HepG2 (cell line): ENCODE results near the gene RCBTB2. TPM values are rescaled to one million over a fixed set of nuclear protein-coding genes. Genes with fewer than 3 reads are reported as not detected.
"Not testable (repeated sequence)": the region's sequence is repeated elsewhere in the genome, so short reads cannot be mapped to it uniquely, and the experiment has no call there.

Experiments
- ATAC-seq: fragments of 200-7000 bp; cut with Tn5 transposase; 3 replicates; pipeline ENCODE4 v1.9.1; 2020; ENCODE audit warnings: mild to moderate bottlenecking, moderate library complexity
- BruUV-seq: library from RNA; stranded (reverse); fragments of 400-500 nt; replicated peaks from 2 replicates; lab custom pipeline; 2021; lab: Mats Ljungman, UMichigan
- CTCF ChIA-PET: fragments of 300-600 bp; formaldehyde crosslinking; extraction: SDS; loops from one replicate; lab custom pipeline; 2021; ENCODE audit warnings: low total read pairs, inconsistent platforms, low intra/inter-chr PET ratio; lab: Yijun Ruan, JAX
- POLR2A ChIA-PET: fragments of 350-600 bp; sonication (Branson Sonifier 250); formaldehyde crosslinking; loops from one replicate; lab custom pipeline; 2020; ENCODE audit warnings: antibody characterized with exemption, inconsistent platforms; lab: Yijun Ruan, JAX
- DNase-seq: peaks from one replicate; pipeline ENCODE4 v3.0.0-alpha.2; 2015; ENCODE audit warnings: low spot score
- FAIRE-seq: peaks from 3 replicates; lab custom pipeline; 2011; peaks lifted over from hg19 to GRCh38; lab: Jason Lieb, UNC
- H2AFZ ChIP-seq: one replicate; pipeline ENCODE4 v1.6.1; 2011; ENCODE audit warnings: low read length, inconsistent platforms
- H3K27ac ChIP-seq: fragments of 300-600 bp; 3 replicates; pipeline ENCODE4 v1.8.0; 2011; ENCODE audit warnings: mixed run types, mild to moderate bottlenecking, mixed read lengths, low read length, inconsistent platforms; ENCODE audit not compliant: insufficient read depth; ENCODE audit errors: extremely low read length
- H3K27me3 ChIP-seq, 2 experiments: fragments of 200-600 bp in 1 of 2; 2 replicates in 1 of 2; 3 replicates in 1 of 2; pipeline versions ENCODE4 v1.6.0 to v1.8.0; 2011; ENCODE audit warnings: low read length in 2 of 2, mild to moderate bottlenecking in 2 of 2, moderate library complexity in 2 of 2, inconsistent platforms in 1 of 2; ENCODE audit not compliant: insufficient read depth in 2 of 2, control insufficient read depth in 1 of 2
- H3K36me3 ChIP-seq, 2 experiments: fragments of 200-600 bp in 1 of 2; replicated peaks in 1 of 2; 2 replicates in 1 of 2; 3 replicates in 1 of 2; pipeline versions ENCODE4 v1.5.1 to v1.8.0; 2011; ENCODE audit warnings: low read length in 2 of 2, inconsistent platforms in 1 of 2; ENCODE audit not compliant: insufficient read depth in 2 of 2, control insufficient read depth in 1 of 2
- H3K4me1 ChIP-seq: 2 replicates; pipeline ENCODE4 v1.5.1; 2012; ENCODE audit warnings: low read length, inconsistent platforms; ENCODE audit not compliant: insufficient read depth
- H3K4me2 ChIP-seq: 2 replicates; pipeline ENCODE4 v1.6.0; 2011; ENCODE audit warnings: low read depth, low read length, inconsistent platforms
- H3K4me3 ChIP-seq, 3 experiments: fragments of 200-600 bp in 1 of 3; sonication (generic), shearing (Covaris generic) in 1 of 3; replicated peaks in 1 of 3; 2 replicates each; pipeline ENCODE4 v1.5.1; 2011 to 2016; ENCODE audit warnings: low read length in 3 of 3, inconsistent platforms in 2 of 3, low read depth in 2 of 3, mild to moderate bottlenecking in 2 of 3, control low read depth in 1 of 3, mixed read lengths in 1 of 3; ENCODE audit not compliant: insufficient read depth in 1 of 3
- H3K79me2 ChIP-seq: one replicate; pipeline ENCODE4 v1.6.1; 2011; ENCODE audit warnings: low read length, inconsistent platforms; ENCODE audit not compliant: insufficient read depth
- H3K9ac ChIP-seq: 2 replicates; pipeline ENCODE4 v1.6.0; 2011; ENCODE audit warnings: mild to moderate bottlenecking, low read depth, low read length, inconsistent platforms; ENCODE audit not compliant: insufficient read depth
- H3K9me3 ChIP-seq: 2 replicates; pipeline ENCODE4 v1.5.1; 2012; ENCODE audit warnings: mild to moderate bottlenecking, low read length
- H4K20me1 ChIP-seq: 2 replicates; pipeline ENCODE4 v1.6.0; 2011; ENCODE audit warnings: inconsistent platforms, mild to moderate bottlenecking, low read length, moderate library complexity; ENCODE audit not compliant: insufficient read depth
- AFF4 ChIP-seq: sonication (generic); formaldehyde crosslinking; IDR thresholded peaks from 2 replicates; pipeline ENCODE4 v1.4.0; 2020; ENCODE audit warnings: missing genetic modification reagents
- ATF5 ChIP-seq: sonication (generic); formaldehyde crosslinking; IDR thresholded peaks from 2 replicates; pipeline ENCODE4 v1.4.0; 2020; ENCODE audit warnings: mild to moderate bottlenecking, low read depth, missing genetic modification reagents
- GFI1 ChIP-seq: sonication (generic); formaldehyde crosslinking; IDR thresholded peaks from 2 replicates; pipeline ENCODE4 v1.5.0; 2020; ENCODE audit warnings: missing genetic modification reagents, mild to moderate bottlenecking, borderline replicate concordance
- HNF4G ChIP-seq, 2 experiments: sonication (generic) in 1 of 2; formaldehyde crosslinking in 1 of 2; IDR thresholded peaks; 2 replicates each; pipeline versions ENCODE4 v1.4.0 to v1.6.1; 2011 to 2020; ENCODE audit warnings: borderline replicate concordance in 2 of 2, low read depth in 2 of 2, mild to moderate bottlenecking in 2 of 2, low read length in 1 of 2, missing genetic modification reagents in 1 of 2, moderate library complexity in 1 of 2
- HNRNPL ChIP-seq: fragments of 200-400 bp; formaldehyde crosslinking; IDR thresholded peaks from 2 replicates; pipeline ENCODE4 v1.6.1; 2017; ENCODE audit warnings: mild to moderate bottlenecking, low read depth, low read length
- MAX ChIP-seq: IDR thresholded peaks from 2 replicates; pipeline ENCODE4 v1.6.1; 2012; ENCODE audit warnings: inconsistent platforms
- NFRKB ChIP-seq: fragments of 450-650 bp; IDR thresholded peaks from 2 replicates; pipeline ENCODE4 v1.6.1; 2017
- RAD21 ChIP-seq: fragments of 450-650 bp; formaldehyde crosslinking; IDR thresholded peaks from 2 replicates; pipeline ENCODE4 v1.5.0; 2020; ENCODE audit warnings: mild to moderate bottlenecking
- ZNF251 ChIP-seq: sonication (generic); formaldehyde crosslinking; IDR thresholded peaks from 2 replicates; pipeline ENCODE4 v1.9.0; 2021; ENCODE audit warnings: mild to moderate bottlenecking, missing genetic modification reagents
- ZNF775 ChIP-seq: sonication (generic); formaldehyde crosslinking; IDR thresholded peaks from 2 replicates; pipeline ENCODE4 v1.4.0; 2020; ENCODE audit warnings: missing genetic modification reagents, mild to moderate bottlenecking, moderate library complexity, borderline replicate concordance
- whole genome bisulfite sequencing: methylation state at CpG from one replicate; pipeline ENCODE4 v1.1.6; 2017; ENCODE audit warnings: low lambda C conversion rate; 5-methylcytosine and 5-hydroxymethylcytosine counted together
- in situ Hi-C: cut with HindIII; loops from 2 replicates; pipeline ENCODE4 v1.10.0; 2017; ENCODE audit warnings: low pct_unique_long_range_greater_than_20kb; ENCODE audit not compliant: extremely low pct_ligation_motif_present
- intact Hi-C: fragments of 100-400 bp; cut with micrococcal nuclease; formaldehyde crosslinking; loops from one replicate; pipeline ENCODE4 v1.10.0; 2022; ENCODE audit not compliant: unreplicated experiment
- polyA plus RNA-seq, 8 experiments: library from polyadenylated mRNA; depleted of rRNA in 3 of 8; stranded (reverse) in 7 of 8; unstranded in 1 of 8; fragments of >200 nt; fragmentation: Illumina TruSeq in 4 of 8; extraction: Trizol in 4 of 8; gene quantifications; 2 replicates each; pipeline versions ENCODE4 v1.2.1 to v1.2.3, GENCODE V29; 2011 to 2016; ENCODE audit warnings: low read depth in 4 of 8, missing spikeins in 1 of 8, mixed read lengths in 1 of 8; ENCODE audit not compliant: insufficient read depth in 1 of 8
- total RNA-seq, 5 experiments: library from RNA; depleted of rRNA; stranded (reverse); fragments of >200 nt; fragmentation: Illumina TruSeq; extraction: Trizol; gene quantifications; 2 replicates each; pipeline ENCODE4 v1.2.3, GENCODE V29; 2016; ENCODE audit warnings: low read depth in 1 of 5

RCBTB2 gene
- total and polyA plus RNA-seq, 2 of the 13 experiments (the other 11 are each of a cell fraction or from before 2014, with no cell fraction given), result 1.9 to 2.7 TPM

- CTCF ChIA-PET, result no interaction called here
- 99% methylated on average over 8 of the region's 10 CpGs for WGBS
- no TSS peak for BruUV-seq
- Histone ChIP-seq H3K27ac (no peak overlapping the region), H2AFZ (no peak overlapping the region), H3K9ac (no peak overlapping the region), H3K79me2 (no peaks in the 10 kb centered on the region), H3K4me1 (no peaks in the 10 kb centered on the region), H3K36me3 (peaks cover 3 to 38% of the 10 kb centered on the region in 2 experiments; a peak in 4 of 5 replicates), H3K9me3 (no peaks in the 10 kb centered on the region), H3K27me3 (no peaks in the 10 kb centered on the region; a peak in 1 of 5 replicates), H3K4me2 (no peak overlapping the region), H4K20me1 (no peaks in the 10 kb centered on the region), H3K4me3 (no peak overlapping the region)
- DNase-seq (no peak), FAIRE-seq (no peak), ATAC-seq (no peak)
- intact Hi-C loops (no loop called here), in situ Hi-C loops (no loop called here)
- POLR2A ChIA-PET, result no interaction called here
- TF ChIP-seq NFRKB (no peak), ATF5 (no peak), HNRNPL (no peak), ZNF775 (CRISPR knock-in tag) (no peak), AFF4 (no peak), GFI1 (CRISPR knock-in tag) (no peak), RAD21 (no peak), ZNF251 (CRISPR knock-in tag) (no peak), HNF4G (IDR thresholded peaks at IDR 0.05; ENCODE audit: borderline replicate concordance, low read depth, low read length) (no peak), HNF4G (CRISPR knock-in tag; IDR thresholded peaks at IDR 0.05; ENCODE audit: borderline replicate concordance, low read depth) (no peak), MAX (no peak)
These were observed 76.3 kb downstream of the RCBTB2 start for GRCh38 chr13:48456546-48456945.

- not testable (repeated sequence) for FAIRE-seq, BruUV-seq, ATAC-seq
These were observed 81.7 kb downstream of the RCBTB2 start for GRCh38 chr13:48451196-48451595.

More at GRCh38 chr13:48451196-48451595, 81.7 kb downstream of the RCBTB2 start:
- DNase-seq, H3K79me2 ChIP-seq, H3K27ac ChIP-seq, in situ Hi-C loops, H3K4me3 ChIP-seq, H3K36me3 ChIP-seq, CTCF ChIA-PET, POLR2A ChIA-PET, H3K4me2 ChIP-seq, H3K4me1 ChIP-seq, H2AFZ ChIP-seq, H3K9ac ChIP-seq, H4K20me1 ChIP-seq, intact Hi-C loops, H3K27me3 ChIP-seq: not testable (repeated sequence)
- H3K9me3 ChIP-seq, result peaks cover 13% of the 10 kb centered on the region
